HCT116 (cell line): Measurements from ENCODE around the gene MAD2L1. TPM values are rescaled to one million over a fixed set of nuclear protein-coding genes. Genes with fewer than 3 reads are reported as not detected.
"Not testable (repeated sequence)": the region's sequence is repeated elsewhere in the genome, so short reads cannot be mapped to it uniquely, and the experiment has no call there.

Experiments
- ATAC-seq: fragments of 200-7000 bp; cut with Tn5 transposase; 2 replicates; pipeline ENCODE4 v1.9.1; 2020; ENCODE audit warnings: mild to moderate bottlenecking, moderate library complexity
- BruUV-seq: library from RNA; stranded (reverse); fragments of 400-500 nt; replicated peaks from 2 replicates; lab custom pipeline; 2021; lab: Mats Ljungman, UMichigan
- CTCF ChIA-PET: fragments of 300-600 bp; sonication (Branson Sonifier 250); formaldehyde crosslinking; loops from one replicate; lab custom pipeline; 2021; ENCODE audit warnings: antibody characterized with exemption; lab: Charles Lee
- POLR2A ChIA-PET: fragments of 300-600, 350-600 bp; sonication (Branson Sonifier 250); formaldehyde crosslinking; loops from one replicate; lab custom pipeline; 2021; ENCODE audit warnings: antibody characterized with exemption; lab: Charles Lee
- RAD21 ChIA-PET, 2 experiments: fragments of 300-600 bp; sonication (Branson Sonifier 250); formaldehyde crosslinking; loops; one replicate each; lab custom pipeline; 2023; ENCODE audit warnings: low total read pairs in 2 of 2; ENCODE audit not compliant: uncharacterized antibody in 2 of 2, unreplicated experiment in 2 of 2, low non-redundant PET in 1 of 2; lab: Charles Lee
- DNase-seq: peaks from one replicate; pipeline ENCODE4 v3.0.0-alpha.2; 2010; ENCODE audit warnings: low read depth, low spot score
- H2AFZ ChIP-seq: fragments of 200-600 bp; shearing (Covaris generic), sonication (generic); 2 replicates; pipeline ENCODE4 v1.6.1; 2017; ENCODE audit warnings: low read depth, mixed run types, mixed read lengths, antibody characterized with exemption, low read length; ENCODE audit not compliant: poor library complexity, severe bottlenecking
- H3K27ac ChIP-seq: 2 replicates; pipeline ENCODE4 v1.5.1; 2012; ENCODE audit warnings: low read depth, low read length
- H3K27me3 ChIP-seq: fragments of 200-600 bp; sonication (generic); 2 replicates; pipeline ENCODE4 v1.6.1; 2016; ENCODE audit warnings: mixed run types, low read length, mixed read lengths; ENCODE audit not compliant: insufficient read depth
- H3K36me3 ChIP-seq, 2 experiments: fragments of 200-500 bp in 1 of 2; fragments of 200-600 bp in 1 of 2; sonication (Bioruptor generic) in 1 of 2; sonication (generic) in 1 of 2; 2 replicates each; pipeline versions ENCODE4 v1.5.1 to v1.6.1; 2014 to 2016; ENCODE audit warnings: low read length in 2 of 2, inconsistent platforms in 1 of 2, mixed read lengths in 1 of 2, mixed run types in 1 of 2; ENCODE audit not compliant: insufficient read depth in 2 of 2, control insufficient read depth in 1 of 2
- H3K4me1 ChIP-seq, 2 experiments: fragments of 200-600 bp in 1 of 2; sonication (generic) in 1 of 2; 2 replicates each; pipeline versions ENCODE4 v1.5.1 to v1.6.1; 2012 to 2017; ENCODE audit warnings: low read length in 2 of 2, inconsistent platforms in 1 of 2, mild to moderate bottlenecking in 1 of 2, mixed read lengths in 1 of 2, mixed run types in 1 of 2, moderate library complexity in 1 of 2; ENCODE audit not compliant: insufficient read depth in 2 of 2, control insufficient read depth in 1 of 2
- H3K4me2 ChIP-seq: fragments of 200-600 bp; sonication (generic); 2 replicates; pipeline ENCODE4 v1.6.1; 2017; ENCODE audit warnings: mixed run types, low read length, mixed read lengths
- H3K4me3 ChIP-seq, 2 experiments: fragments of 200-600 bp in 1 of 2; sonication (generic) in 1 of 2; replicated peaks in 1 of 2; 2 replicates each; pipeline ENCODE4 v1.5.1; 2011 to 2016; ENCODE audit warnings: low read length in 2 of 2, control low read depth in 1 of 2, low read depth in 1 of 2, mild to moderate bottlenecking in 1 of 2, mixed read lengths in 1 of 2, mixed run types in 1 of 2
- H3K79me2 ChIP-seq: fragments of 200-600 bp; sonication (generic); 2 replicates; pipeline ENCODE4 v1.6.1; 2017; ENCODE audit warnings: mild to moderate bottlenecking, mixed run types, low read length, moderate library complexity, mixed read lengths; ENCODE audit not compliant: insufficient read depth
- H3K9ac ChIP-seq: fragments of 200-600 bp; sonication (generic); 2 replicates; pipeline ENCODE4 v1.6.1; 2016; ENCODE audit warnings: low read length, mixed read lengths
- H3K9me2 ChIP-seq: fragments of 200-600 bp; sonication (generic), shearing (Covaris generic); 2 replicates; pipeline ENCODE4 v1.6.1; 2017; ENCODE audit warnings: mixed run types, mild to moderate bottlenecking, moderate library complexity; ENCODE audit not compliant: insufficient read depth
- H3K9me3 ChIP-seq, 2 experiments: fragments of 200-500 bp in 1 of 2; fragments of 200-600 bp in 1 of 2; sonication (Bioruptor generic) in 1 of 2; sonication (generic) in 1 of 2; 2 replicates each; pipeline ENCODE4 v1.6.1; 2014 to 2017; ENCODE audit warnings: low read length in 2 of 2, mixed read lengths in 2 of 2, inconsistent platforms in 1 of 2, low read depth in 1 of 2, mild to moderate bottlenecking in 1 of 2, mixed run types in 1 of 2, moderate library complexity in 1 of 2; ENCODE audit not compliant: control insufficient read depth in 1 of 2, insufficient read depth in 1 of 2
- H4K20me1 ChIP-seq: fragments of 200-600 bp; sonication (generic), shearing (Covaris generic); 2 replicates; pipeline ENCODE4 v1.6.1; 2017; ENCODE audit warnings: mixed run types, mild to moderate bottlenecking, moderate library complexity; ENCODE audit not compliant: insufficient read depth
- CEBPB ChIP-seq: IDR thresholded peaks from 2 replicates; pipeline ENCODE4 v1.6.1; 2012; ENCODE audit warnings: low read depth
- TCF7L2 ChIP-seq: IDR thresholded peaks from 2 replicates; pipeline ENCODE4 v1.7.0; 2011; ENCODE audit warnings: borderline replicate concordance, inconsistent platforms; ENCODE audit not compliant: insufficient read depth, insufficient read length; ENCODE audit errors: extremely low read depth
- intact Hi-C: fragments of 100-400 bp; cut with micrococcal nuclease; formaldehyde crosslinking; loops from 2 replicates; pipeline ENCODE4 v1.10.0; 2022
- total RNA-seq: library from RNA; stranded (reverse); gene quantifications from one replicate; pipeline ENCODE4 v1.2.1, GENCODE V29; 2021; ENCODE audit not compliant: unreplicated experiment

Gene MAD2L1
- total RNA-seq, 1 experiment from 2014 or later, result 92.9 TPM

- Histone ChIP-seq H3K36me3 (peaks cover 19 to 39% of the 10 kb centered on the region in 2 experiments), H3K27ac (no peak overlapping the region), H4K20me1 (peaks cover 14% of the 10 kb centered on the region; the same call in 1 of the 2 replicates), H3K9ac (no peak overlapping the region), H3K9me3 (no peaks in the 10 kb centered on the region), H3K4me3 (peak overlapping the region in 1 of 2 experiments; percentile 97; a peak in 1 of 4 replicates), H3K9me2 (no peaks in the 10 kb centered on the region), H2AFZ (no peak overlapping the region), H3K4me2 (peak overlapping the region; percentile 92; the same call in 1 of the 2 replicates), H3K4me1 (peaks cover 6 to 22% of the 10 kb centered on the region in 2 experiments; a peak in 3 of 4 replicates), H3K27me3 (no peaks in the 10 kb centered on the region), H3K79me2 (peaks cover 92% of the 10 kb centered on the region)
- RAD21 ChIA-PET, result no interaction called here
- TF ChIP-seq TCF7L2 (no peak), CEBPB (no peak)
- intact Hi-C loops, result no loop called here
- ATAC-seq (no peak), DNase-seq (no peak)
- BruUV-seq, result no TSS peak
- CTCF ChIA-PET, result no interaction called here
- POLR2A ChIA-PET, result no interaction called here
Observed at GRCh38 chr4:120064887-120065286, 1.8 kb downstream of the MAD2L1 start.

- peaks cover 92% of the 10 kb centered on the region for H3K79me2 ChIP-seq
- POLR2A ChIA-PET, CTCF ChIA-PET: not testable (repeated sequence)
Observed at GRCh38 chr4:120063711-120064110, 2.9 kb downstream of the MAD2L1 start.

More at GRCh38 chr4:120063711-120064110, 2.9 kb downstream of the MAD2L1 start:
- H3K4me2 ChIP-seq, H3K27me3 ChIP-seq, H2AFZ ChIP-seq, BruUV-seq, H3K27ac ChIP-seq, H3K9me3 ChIP-seq, H3K9ac ChIP-seq, ATAC-seq, H3K9me2 ChIP-seq, RAD21 ChIA-PET, intact Hi-C loops, DNase-seq, H3K4me3 ChIP-seq: not testable (repeated sequence)
- peaks cover 6 to 22% of the 10 kb centered on the region in 2 experiments; a peak in 3 of 4 replicates for H3K4me1 ChIP-seq
- peaks cover 20 to 51% of the 10 kb centered on the region in 2 experiments for H3K36me3 ChIP-seq
- peaks cover 22% of the 10 kb centered on the region; the same call in 1 of the 2 replicates for H4K20me1 ChIP-seq
